Retinal pigment epithelial cell (primary cell): ENCODE results near the gene TPBGL.

Experiments used
- DNase-seq: peaks from one replicate; pipeline ENCODE4 v3.0.0-alpha.2; 2010; ENCODE audit warnings: low read depth
- H3K4me3 ChIP-seq: 2 replicates; pipeline ENCODE4 v1.5.1; 2011; ENCODE audit warnings: mild to moderate bottlenecking, low read length, control low read depth, moderate library complexity
- CTCF ChIP-seq: conservative IDR thresholded peaks from 2 replicates; pipeline ENCODE4 v1.5.1; 2011; ENCODE audit warnings: low read depth, low read length, control low read depth, inconsistent platforms

TPBGL gene

GRCh38 chr11:75281469-75282095 lies 41.0 kb downstream of the TPBGL start:
- no peak overlapping the region for H3K4me3 ChIP-seq
- DNase-seq, result no peak
- no peak for TF ChIP-seq CTCF

GRCh38 chr11:75283391-75283931 lies 42.9 kb downstream of the TPBGL start:
- no peak for DNase-seq
- TF ChIP-seq CTCF, result no peak
- no peak overlapping the region for H3K4me3 ChIP-seq

DNA sequence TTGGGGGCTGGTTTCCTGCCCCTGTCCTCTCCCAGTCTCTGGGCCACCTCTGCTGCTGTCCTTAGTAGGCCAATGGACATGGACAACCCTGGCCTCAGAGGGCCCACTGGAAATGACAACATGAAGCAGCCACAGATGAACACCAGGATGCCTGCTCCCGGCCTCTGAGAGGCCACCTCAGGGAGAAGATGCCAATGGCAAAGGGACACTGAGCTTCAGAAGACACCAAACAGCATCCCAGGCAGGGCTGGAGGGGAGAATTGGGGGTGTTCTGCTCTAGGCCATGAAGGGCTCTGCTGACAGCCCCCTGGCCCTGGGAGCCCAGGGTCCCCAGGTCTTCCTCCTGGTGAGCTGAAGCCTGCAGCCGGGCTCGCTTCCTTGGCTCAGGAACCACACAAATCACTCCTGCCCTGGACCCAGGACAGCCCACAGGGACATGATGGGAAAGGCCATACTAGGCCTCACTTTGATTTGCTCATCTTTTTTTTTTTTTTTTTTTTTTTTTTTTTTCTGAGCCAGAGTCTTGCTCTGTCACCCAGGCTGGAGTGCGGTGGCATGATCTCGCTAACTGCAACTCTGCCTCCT lies 45.3 kb downstream of the TPBGL start:
- no peak overlapping the region for H3K4me3 ChIP-seq
- TF ChIP-seq CTCF, result no peak
- no peak for DNase-seq

DNA sequence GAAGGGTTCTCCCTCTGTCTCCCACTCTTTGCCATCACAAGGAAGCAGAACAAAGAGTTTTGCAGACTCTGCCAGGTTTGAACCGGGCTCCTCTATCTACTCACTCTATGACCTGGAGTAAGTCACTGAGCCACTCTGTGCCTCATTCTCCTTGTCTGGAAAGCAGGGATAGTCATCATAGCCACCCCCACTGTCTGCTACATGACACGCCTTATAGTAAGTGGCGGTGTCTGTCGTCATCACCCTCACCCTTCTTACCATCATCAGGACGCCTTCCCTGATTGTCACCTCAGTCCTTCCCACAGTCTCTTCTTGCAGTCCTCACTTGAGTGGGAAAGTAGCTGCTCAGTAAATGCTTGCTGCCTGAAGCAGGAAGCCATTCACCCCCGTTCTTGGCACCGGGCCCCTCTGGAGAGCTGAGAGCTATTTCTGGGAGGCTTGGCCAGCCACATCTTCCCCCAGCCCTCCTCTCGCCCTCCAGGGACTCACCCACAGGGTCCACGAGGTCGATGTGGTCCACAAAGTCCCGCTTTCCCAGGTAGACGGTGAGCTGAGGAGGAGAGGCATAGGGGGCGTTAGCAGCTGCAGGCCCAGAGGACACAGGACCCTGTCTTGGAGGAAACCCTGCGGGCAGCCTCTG lies 46.4 kb downstream of the TPBGL start:
- no peak for DNase-seq
- H3K4me3 ChIP-seq, result no peak overlapping the region
- TF ChIP-seq CTCF, result no peak

GRCh38 chr11:75287579-75287978 lies 47.0 kb downstream of the TPBGL start:
- no peak overlapping the region for H3K4me3 ChIP-seq
- DNase-seq, result no peak
- TF ChIP-seq CTCF, result no peak

- TF ChIP-seq CTCF, result no peak
- DNase-seq, result no peak
- no peak overlapping the region for H3K4me3 ChIP-seq
Observed at GRCh38 chr11:75289511-75289760, 48.9 kb downstream of the TPBGL start.

DNA sequence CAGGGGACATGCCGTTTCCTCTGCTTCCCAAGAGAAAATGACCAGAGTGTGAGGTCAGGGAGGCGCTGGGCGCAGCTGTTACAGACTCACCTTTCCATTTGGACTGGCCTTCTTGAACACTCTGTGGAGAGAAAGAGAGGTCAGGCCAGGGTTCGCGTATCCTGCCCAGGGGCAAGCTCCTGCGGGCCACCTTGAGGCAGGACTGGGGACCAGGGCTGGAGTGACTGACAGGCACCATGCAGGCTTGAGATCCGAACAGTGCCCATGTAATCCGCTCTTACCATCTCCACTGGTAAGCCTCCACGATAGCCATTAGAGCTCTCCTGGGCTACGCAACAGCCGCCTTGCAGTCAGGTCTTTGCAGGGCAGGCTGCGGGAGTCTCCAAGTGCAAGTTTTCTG lies 49.3 kb downstream of the TPBGL start:
- TF ChIP-seq CTCF, result no peak
- no peak for DNase-seq
- no peak overlapping the region for H3K4me3 ChIP-seq
